GM18502 (cell line): ENCODE results near the gene LAMC3.

Experiments used
- ATAC-seq: cut with Tn5 transposase; IDR thresholded peaks from one replicate; pipeline ENCODE4 v1.9.1; 2021; ENCODE audit warnings: mild to moderate bottlenecking; ENCODE audit not compliant: unreplicated experiment, poor library complexity

The LAMC3 gene

GRCh38 chr9:131129183-131129582 is 120.2 kb downstream of the LAMC3 start:
- ATAC-seq: no peak

GRCh38 chr9:131138676-131139075 is 129.7 kb downstream of the LAMC3 start:
- no peak for ATAC-seq

- no peak for ATAC-seq
Observed at GRCh38 chr9:131140112-131140511, 131.1 kb downstream of the LAMC3 start.

- no peak for ATAC-seq
Observed at GRCh38 chr9:131140550-131140949, 131.6 kb downstream of the LAMC3 start.

- ATAC-seq: no peak
Observed at GRCh38 chr9:131142160-131142559, 133.2 kb downstream of the LAMC3 start.
